ENCODE measurements around the gene RRBP1.

DNA sequence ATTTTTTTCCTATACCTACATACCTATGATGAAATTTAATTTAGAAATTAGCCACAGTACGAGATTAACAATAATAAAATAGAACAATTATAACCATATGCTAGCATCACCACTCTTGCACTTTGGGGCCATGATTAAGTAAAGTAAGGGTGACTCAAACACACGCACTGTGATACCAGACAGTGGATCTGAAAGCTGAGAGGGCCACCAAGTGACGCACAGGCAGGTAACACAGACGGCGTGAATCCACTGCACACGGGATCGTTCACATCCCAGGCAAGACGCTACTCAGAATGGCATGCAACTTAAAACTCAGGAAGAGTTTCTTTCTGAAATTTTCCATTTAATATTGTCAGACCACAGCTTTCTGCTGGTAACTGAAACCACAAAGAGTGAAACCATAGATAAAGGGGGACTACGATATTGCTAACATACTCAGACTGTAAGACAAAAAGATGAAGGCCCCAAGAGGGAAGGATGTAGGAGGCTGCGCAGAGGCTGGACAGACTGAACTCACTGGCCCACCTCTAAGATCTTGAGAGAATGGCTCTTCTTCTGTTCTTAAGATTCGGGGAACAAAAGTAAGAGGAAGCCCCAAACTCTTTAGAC lies 17.9 kb downstream of the RRBP1 start:
- no peak for TF ChIP-seq EZH2 (IDR thresholded peaks at IDR 0.05; ENCODE audit: borderline replicate concordance, low read depth, low read length, severe bottlenecking)
- TF ChIP-seq, protein P1, sequence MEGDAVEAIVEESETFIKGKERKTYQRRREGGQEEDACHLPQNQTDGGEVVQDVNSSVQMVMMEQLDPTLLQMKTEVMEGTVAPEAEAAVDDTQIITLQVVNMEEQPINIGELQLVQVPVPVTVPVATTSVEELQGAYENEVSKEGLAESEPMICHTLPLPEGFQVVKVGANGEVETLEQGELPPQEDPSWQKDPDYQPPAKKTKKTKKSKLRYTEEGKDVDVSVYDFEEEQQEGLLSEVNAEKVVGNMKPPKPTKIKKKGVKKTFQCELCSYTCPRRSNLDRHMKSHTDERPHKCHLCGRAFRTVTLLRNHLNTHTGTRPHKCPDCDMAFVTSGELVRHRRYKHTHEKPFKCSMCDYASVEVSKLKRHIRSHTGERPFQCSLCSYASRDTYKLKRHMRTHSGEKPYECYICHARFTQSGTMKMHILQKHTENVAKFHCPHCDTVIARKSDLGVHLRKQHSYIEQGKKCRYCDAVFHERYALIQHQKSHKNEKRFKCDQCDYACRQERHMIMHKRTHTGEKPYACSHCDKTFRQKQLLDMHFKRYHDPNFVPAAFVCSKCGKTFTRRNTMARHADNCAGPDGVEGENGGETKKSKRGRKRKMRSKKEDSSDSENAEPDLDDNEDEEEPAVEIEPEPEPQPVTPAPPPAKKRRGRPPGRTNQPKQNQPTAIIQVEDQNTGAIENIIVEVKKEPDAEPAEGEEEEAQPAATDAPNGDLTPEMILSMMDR (IDR thresholded peaks at IDR 0.05; ENCODE audit: borderline replicate concordance, extremely low read depth, low read length, poor library complexity, severe bottlenecking): no peak
